ENCODE data around the gene RALGAPA2.

DNA sequence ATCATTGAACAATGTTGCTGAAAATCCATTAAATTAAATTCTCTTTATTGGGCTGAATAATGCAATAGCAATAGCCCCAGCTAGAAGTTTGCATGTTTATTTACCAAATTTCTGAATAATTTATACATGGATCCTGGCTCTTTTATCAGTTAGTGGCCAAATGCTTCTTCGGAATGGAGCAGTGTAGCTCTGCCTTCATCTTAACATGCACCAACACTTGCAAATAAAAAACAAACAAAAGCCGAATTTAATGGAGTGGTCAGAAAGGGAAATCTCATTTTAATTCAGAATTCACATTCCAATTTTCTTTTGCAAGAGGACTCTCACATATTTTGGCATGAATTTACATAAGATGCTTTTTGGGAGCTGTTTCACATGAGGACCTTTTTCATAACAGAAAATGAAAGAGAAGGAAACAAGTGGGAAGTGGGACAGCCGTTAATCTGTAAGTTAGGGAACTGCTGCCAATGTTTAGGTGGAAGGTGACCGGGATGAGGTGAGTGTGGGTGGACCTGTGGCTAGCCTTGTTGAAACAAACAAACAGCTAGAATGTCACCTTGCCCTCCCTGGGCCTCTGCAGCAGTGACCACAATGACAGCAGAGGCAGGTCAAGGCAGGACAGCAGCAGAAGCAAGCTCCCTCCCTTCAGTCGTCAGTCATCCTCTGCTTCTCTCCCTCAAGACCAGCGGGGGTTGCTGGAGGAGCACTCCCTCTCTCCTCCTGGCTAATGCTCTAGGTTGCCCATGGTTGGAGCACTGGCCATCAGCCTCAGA is 271.4 kb downstream of the RALGAPA2 start:
- TF ChIP-seq, protein P1, sequence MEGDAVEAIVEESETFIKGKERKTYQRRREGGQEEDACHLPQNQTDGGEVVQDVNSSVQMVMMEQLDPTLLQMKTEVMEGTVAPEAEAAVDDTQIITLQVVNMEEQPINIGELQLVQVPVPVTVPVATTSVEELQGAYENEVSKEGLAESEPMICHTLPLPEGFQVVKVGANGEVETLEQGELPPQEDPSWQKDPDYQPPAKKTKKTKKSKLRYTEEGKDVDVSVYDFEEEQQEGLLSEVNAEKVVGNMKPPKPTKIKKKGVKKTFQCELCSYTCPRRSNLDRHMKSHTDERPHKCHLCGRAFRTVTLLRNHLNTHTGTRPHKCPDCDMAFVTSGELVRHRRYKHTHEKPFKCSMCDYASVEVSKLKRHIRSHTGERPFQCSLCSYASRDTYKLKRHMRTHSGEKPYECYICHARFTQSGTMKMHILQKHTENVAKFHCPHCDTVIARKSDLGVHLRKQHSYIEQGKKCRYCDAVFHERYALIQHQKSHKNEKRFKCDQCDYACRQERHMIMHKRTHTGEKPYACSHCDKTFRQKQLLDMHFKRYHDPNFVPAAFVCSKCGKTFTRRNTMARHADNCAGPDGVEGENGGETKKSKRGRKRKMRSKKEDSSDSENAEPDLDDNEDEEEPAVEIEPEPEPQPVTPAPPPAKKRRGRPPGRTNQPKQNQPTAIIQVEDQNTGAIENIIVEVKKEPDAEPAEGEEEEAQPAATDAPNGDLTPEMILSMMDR (conservative IDR thresholded peaks at IDR 0.05 in 1 of 2, IDR thresholded peaks at IDR 0.05 in 1 of 2; ENCODE audit: low read depth in 1 of 2, low read length in 2 of 2) = no peak
- no peak for TF ChIP-seq EZH2 (IDR thresholded peaks at IDR 0.05; ENCODE audit: low read length, missing control alignments)
